GM19043 (cell line): ENCODE results near the gene MAP2K2.
"Not testable (repeated sequence)": the region's sequence is repeated elsewhere in the genome, so short reads cannot be mapped to it uniquely, and the experiment has no call there.

Experiments
- ATAC-seq: cut with Tn5 transposase; IDR thresholded peaks from one replicate; pipeline ENCODE4 v1.9.1; 2021; ENCODE audit warnings: low read depth; ENCODE audit not compliant: unreplicated experiment

The MAP2K2 gene

DNA sequence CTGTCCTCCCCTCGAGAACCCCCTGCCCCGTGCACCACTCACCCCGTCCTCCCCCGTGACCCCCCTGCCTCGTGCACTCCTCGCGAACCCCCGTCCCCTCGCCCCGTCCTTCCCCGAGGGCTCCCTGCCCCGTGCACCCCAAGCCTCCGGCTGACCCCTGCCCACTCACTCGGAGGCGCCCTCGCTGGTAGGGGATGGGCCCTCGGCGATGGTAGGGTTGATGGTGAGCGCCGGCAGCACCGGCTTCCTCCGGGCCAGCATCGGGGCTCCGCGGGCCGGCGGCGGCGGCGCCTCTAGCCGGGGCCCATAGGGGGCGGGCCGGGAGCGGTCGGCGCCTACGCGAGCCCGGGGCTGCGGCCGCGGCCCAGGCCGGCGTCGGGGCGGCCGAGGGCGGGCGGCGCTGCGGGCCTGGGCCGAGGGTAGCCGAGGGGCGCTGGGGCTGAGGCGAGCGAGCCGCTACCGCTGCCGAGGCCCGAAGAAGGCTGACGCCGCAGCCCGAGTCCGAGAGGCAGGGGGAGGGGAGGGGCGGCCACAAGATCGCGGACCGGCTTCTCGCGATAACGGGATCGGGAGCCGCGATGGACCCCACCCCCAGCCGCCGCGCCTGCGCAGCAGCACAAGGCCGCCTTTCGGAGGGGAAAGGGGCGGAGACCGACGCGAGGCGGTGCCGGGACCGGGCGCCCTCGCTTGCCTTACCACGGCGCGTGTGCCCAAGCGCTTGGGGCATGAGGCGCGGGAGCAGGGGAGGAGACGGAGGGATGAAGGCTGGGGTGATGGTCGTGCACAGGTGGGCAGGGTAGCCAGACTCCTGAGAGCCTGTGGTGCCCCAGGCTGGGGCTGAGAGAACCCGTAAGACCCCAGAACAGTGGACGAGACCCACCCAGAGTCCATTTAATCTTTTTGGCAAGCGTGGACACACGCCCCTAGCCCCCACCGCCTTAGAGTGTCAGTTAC lies at the start of gene MAP2K2:
TSS of gene MAP2K2 (minus strand) at position 508 of the 954 bp plus-strand sequence. CDS start at position 261, 247 bp downstream.
- ATAC-seq, result peak; percentile 68

DNA sequence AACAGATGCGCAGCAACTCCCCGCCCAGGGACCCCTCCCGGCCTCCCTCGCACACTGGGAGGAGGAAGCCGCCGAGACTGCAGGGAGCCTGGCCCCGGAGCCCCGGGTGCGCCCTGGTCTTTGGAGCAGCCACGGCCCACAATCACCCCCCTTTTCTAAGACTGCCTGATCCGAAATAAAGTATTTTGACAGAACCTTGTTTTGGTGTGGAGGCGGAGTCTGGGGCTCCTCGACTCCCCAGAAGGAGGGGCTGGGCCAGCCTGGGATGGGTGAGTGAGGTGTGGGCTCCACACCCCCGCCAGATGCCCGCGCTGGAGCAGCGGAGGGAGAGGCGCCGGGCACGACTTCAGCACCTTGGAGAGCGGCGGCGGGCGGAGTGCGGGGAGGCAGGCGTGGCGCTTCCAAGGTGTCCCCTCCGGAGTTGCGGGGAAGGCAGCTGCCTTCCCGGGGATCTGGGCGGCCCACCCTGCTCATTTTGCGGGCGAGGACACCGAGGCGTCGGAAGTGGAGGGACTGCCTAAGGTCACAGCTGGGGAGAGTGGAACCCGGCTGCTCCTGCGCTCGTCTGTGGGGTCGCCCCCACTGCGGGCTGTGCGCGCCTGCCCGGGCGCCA lies 49.0 kb upstream of the MAP2K2 start:
- no peak for ATAC-seq

DNA sequence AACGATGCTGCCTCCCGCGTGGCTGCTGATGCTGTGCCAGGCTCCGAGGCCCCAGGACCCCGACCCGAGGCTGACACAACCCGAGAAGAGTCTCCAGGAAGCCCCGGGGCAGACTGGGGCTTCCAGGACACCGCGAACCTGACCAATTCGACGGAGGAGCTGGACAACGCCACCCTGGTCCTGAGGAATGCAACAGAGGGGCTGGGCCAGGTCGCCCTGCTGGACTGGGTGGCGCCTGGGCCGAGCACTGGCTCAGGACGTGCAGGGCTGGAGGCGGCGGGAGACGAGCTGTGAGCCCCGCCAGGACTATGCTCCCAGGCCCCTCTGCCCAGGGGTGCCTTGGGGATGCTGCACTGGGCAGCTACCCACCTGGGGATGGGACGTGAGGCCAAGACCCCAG lies 47.8 kb upstream of the MAP2K2 start:
- ATAC-seq, result no peak

DNA sequence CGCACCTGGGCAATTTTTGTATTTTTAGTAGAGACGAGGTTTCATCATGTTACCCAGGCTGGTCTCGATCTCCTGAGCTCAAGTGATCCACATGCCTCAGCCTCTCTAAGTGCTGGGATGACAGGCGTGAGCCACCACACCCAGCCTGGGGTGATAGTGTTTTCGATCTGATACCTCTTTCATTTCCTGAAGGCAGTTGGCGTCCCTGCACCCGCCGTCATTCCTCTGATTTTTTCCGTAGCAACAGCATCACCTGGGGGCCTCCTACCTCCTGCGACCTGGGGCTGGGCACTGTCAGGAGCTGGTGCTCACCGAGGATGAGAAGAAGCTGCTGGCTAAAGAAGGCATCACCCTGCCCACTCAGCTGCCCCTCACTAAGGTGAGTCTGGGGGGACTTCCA lies 40.3 kb upstream of the MAP2K2 start:
- no peak for ATAC-seq

DNA sequence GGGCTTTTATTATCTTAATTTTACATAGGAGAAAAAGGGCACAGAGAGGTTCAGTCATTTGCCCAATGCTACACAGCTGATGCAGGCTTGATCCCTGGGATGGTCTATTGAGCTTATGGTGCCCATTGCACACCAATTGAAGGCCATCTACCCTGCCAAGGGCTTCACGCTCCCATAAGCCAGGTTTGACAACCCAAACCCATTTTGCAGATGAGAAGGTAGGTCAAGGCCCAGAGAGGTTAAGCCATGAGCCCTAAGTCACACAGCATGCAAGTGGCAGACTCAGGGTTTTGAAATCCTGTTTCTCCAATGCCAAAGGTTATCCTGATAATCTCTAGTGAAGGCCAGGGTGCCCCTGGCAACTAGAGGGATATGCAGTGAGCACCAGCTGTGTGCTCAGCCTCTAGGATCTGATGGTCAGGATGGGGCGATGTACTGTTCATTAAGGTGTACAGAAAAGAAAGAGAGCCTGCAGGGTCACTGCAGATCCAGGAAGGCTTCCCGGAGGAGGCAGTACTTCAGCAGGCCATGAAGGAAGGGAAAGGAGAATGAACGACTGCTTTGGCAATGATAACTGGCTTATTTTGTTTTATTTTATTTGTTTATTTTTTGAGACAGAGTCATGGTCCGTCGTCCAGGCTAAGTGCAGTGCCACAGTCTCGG lies 37.6 kb upstream of the MAP2K2 start:
- ATAC-seq, result no peak

DNA sequence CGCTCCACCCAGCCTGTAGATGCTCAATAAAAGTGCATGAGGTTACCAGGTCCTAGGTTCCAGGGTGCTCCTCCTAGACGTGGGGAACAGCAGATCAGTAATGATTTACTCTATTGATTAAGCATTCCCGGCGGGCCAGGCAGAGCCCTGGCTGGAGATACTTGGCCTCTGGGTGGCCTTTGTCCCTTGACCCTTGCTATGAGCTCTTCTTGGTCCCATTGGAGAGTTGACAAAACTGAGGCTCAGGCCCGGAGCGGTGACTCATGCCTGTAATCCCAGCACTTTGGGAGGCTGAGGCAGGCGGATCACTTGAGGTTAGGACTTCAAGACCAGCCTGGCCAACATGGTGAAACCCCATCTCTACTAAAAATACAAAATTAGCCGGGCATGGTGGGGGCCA lies 34.0 kb upstream of the MAP2K2 start:
- not testable (repeated sequence) for ATAC-seq

DNA sequence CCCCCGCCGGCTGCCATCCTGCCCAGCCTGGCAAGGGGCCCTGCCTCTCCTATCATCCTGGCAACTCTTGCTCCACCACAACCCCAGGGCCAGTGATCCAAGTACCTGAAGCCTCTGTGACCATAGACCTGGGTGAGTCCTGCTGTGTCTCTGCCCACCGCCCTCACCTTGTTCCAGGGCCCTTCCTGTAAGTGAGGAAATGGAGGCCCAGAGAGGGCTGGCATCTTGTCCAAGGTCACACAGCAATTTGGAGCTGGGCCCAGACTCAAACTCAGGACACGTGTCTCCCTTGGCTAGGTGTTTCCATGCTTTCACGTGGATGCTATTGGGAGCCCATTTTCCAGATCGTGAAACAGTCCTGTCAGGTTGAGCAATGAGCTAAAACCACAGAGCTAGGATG lies 33.2 kb upstream of the MAP2K2 start:
- no peak for ATAC-seq

DNA sequence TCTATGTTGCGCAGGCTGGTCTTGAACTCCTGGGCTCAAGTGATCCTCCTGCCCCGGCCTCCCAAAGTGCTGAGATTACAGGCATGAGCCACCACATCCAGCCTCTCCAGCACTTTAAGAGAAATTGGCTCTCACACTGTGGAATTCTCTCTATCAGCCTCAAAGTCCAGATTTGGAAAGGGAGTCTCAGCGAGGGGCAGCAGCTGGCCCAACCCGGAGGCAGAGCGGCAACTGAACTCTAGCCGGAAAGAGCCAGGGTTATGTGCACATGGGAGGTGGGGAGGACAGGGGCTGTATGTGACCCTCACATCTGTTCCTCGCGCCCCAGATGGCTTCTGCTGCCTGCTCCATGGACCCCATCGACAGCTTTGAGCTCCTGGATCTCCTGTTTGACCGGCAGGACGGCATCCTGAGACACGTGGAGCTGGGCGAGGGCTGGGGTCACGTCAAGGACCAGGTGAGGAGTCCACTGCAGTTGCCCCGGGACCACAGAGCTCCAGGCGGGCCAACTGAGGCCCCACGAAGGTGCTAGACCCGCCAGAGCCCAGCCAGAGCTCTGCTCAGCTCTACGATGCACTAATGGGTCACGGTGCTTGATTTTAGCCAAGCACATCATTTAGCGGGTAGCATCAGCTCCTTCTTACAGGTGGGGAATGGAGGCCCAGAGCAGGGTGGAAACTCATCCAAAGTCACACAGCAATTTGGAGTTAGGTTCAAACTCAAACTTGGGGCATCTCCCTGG lies 30.8 kb upstream of the MAP2K2 start:
- ATAC-seq, result no peak

DNA sequence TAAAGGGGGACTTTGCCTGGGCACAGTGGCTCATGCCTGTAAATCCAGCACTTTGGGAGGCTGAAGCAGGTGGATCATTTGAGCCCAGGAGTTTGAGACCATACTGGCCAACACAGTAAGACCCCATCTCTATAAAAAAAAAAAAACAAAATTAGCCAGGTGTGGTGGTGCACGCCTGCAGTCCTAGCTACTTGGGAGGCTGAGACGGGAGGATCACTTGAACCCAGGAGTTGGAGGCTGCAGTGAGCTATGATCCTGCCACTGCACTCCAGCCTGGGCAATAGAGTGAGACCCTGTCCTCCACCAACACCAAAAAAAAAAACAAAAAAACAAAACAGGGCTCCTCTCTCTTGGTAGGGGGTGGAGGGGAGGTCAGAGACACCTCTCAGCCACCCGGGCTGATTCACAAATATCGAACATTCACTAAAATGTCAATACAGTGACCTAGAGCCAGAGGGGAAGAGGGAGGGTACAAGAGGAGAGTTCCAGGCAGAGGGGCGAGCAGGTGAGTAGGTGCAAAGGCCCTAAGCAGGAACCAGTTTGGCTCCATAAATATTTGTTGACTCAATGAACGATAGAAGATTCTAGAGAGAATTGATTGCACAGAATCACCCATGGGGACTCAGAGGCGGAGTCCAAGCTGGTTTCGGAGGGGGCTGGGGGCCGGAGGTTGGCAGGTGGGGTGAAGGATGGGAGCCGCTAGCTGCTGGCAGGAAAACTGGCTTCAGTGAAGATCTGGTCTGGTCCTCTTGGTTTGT lies 28.5 kb upstream of the MAP2K2 start:
- ATAC-seq, result no peak

DNA sequence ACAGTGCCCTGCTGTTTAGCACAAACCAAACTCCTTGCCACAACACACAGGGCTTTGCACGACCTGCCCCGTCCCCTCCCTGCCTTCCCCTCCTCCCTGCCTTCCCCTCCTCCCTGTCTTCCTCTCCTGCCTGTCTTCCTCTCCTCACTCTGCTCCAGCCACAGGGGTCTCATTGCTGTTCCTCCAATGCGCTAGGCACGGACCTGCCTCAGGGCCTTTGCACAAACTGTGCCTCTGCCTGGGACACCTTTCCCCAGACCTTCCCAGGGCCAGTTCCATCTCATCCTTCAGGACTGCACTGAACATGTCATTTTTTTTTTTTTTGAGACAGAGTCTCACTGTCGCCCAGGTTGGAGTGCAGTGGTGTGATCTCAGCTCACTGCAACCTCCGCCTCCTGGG lies 27.7 kb upstream of the MAP2K2 start:
- no peak for ATAC-seq

DNA sequence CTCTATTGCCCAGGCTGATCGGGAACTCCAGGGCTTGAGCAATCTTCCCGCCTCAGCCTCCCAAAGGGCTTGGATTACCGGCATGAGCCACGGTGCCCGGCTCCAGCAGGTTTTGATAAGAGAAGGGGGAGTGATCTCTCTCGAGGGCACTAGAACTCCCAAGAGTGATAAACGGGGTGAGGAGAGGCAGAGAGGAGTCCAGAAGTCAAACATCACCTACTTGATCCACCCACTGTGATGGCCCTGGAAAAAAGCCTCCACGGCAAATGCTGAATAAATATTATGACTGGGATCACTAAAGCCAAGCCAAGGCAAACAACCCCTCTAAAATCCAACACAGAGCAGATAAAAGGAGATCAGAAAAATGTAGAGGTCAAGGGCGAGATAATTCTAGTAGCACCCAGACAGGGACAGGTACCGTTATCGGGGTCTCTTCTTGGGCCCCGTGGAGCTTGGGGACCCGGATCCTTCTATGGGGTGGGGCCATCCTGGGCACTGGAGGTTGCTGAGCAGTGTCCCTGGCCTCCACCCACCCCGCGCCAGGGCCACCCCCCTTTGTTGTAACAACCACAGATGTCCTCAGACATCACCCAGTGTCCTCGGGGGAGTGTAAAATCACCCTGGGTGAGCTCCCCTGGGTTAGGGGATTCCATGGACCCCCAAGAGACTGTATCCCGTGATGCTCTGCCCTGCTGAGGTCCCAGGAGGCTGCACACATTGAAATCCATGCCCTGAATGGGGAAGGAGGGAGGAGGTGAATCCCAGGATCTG lies 25.8 kb upstream of the MAP2K2 start:
- no peak for ATAC-seq

DNA sequence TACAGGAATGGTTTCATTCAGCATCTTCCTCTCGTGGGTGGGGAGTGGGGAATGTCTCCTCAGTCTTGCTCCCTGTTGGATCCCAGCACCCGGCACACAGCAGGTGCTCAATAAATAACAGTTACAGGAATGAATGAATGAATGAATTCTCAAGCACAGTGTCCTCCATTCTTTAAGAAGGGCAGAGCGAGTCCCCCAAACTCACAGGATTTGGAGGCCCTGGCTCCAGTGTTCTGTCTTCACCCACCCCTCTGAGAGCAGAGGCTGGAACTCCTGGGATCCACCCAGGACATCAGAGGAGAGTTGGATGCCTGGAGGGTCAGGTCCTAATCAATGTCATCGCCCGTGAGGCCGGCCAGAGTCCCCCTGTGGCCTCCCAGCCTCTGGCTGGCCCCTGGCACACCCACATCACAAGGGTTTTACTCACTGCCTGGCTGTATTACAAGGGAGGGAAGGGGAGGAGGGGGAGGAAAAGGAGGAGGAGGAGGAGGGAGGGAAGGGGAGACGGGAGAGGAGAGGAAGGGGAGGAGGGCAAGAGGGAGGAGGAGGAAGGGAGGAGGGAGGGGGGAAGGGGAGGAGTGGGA lies 20.8 kb upstream of the MAP2K2 start:
- no peak for ATAC-seq

DNA sequence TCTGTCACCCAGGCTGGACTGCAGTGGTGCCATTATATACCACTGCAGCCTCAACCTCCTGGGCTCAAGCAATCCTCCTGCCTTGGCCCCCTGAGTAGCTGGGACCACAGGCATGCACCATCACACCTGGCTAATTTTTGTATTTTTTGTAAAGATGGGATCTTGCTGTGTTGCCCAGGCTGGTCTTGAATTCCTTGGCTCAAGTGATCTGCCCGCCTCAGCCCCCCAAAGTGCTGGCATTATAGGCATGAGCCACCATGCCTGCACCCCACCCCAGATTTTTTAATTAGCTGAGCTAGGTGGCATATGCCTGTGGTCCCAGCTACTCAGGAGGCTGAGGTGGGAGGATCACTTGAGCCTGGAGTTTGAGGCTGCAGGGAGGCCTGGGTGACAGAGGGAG lies 19.0 kb upstream of the MAP2K2 start:
- not testable (repeated sequence) for ATAC-seq

DNA sequence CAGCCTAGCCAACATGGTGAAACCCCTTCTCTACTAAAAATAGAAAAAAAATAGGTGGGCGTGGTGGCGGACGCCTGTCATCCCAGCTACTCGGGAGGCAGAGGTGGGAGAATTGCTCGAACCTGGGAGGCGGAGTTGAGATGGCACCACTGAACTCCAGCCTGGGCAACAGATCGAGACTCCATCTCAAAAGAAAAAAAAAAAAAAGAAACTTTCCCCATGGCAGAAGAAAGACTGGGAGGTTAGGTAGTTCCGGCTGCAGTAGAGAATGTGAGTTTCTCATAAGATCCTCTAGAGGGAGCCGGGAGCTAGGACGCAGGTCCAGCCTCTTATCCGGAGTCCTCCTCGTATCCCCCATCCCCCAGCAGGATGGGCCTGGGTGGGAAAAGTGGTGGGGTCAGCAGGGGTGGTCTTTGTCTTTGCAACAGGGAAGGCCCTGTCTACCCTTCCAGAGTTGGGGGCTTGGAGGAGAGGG lies 16.4 kb upstream of the MAP2K2 start:
- no peak for ATAC-seq

DNA sequence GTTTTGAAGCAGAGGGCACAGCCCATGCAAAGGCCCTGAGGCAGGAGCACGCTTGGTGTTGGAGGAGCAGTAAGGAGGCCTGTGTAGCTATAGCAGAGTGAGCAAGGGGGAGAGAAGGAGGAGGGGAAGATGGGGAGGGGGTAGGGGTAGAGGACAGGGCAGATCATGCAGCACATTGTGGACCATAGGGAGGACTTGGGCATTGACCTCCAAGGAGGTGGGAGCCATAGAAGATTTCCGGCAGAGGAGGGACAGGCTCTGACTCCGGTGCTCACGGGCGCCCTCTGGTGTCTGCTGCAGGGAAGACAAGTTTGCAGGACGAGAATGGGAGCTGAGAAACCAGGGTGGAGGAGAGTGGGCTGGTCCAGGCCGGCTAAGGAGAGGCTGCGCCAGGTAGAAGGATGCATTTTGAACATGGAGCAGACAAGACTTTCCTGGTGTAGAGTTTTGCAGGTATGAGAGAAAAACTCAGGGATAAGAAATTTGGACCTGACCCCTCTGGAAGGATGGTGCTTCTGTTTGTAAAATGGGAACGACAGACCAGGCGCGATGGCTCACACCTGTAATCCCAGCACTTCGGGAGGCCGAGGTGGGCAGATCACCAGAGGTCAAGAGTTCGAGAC lies 15.8 kb upstream of the MAP2K2 start:
- ATAC-seq, result no peak

DNA sequence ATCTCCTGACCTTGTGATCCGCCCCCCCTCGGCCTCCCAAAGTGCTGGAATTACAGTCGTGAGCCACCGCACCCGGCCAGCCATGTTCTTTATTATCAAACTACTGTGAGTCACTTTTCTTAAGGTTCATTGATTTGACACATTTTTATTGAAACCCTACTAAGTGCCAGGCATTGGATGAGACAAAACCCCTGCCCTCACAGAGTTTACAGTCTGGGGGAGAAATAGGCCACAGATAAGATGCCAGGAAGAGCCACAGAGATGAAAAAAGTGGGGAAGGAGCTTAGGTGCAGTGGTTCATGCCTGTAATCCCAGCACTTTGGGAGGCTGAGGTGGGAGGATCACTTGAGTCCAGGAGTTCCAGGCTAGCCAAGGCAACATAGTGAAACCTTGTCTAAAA lies 14.5 kb upstream of the MAP2K2 start:
- no peak for ATAC-seq

DNA sequence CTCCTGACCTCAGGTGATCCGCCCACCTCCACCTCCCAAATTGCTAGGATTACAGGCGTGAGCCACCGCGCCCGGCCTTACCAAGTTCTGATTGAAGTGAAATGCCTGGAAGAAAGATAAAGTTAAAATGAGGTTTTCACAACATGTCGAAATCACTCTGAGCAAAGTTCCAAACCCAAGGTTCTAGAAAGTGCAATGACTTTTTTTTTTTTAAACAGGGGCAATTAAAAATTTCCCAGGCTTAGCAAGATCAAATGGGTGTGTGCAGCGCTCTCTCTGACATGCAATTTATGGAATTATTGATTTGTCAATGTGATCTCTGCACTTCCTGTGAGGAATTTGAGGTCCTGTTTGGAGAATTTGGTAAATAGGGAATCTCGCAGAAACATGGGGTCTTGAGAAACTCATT lies 12.8 kb upstream of the MAP2K2 start:
- no peak for ATAC-seq

DNA sequence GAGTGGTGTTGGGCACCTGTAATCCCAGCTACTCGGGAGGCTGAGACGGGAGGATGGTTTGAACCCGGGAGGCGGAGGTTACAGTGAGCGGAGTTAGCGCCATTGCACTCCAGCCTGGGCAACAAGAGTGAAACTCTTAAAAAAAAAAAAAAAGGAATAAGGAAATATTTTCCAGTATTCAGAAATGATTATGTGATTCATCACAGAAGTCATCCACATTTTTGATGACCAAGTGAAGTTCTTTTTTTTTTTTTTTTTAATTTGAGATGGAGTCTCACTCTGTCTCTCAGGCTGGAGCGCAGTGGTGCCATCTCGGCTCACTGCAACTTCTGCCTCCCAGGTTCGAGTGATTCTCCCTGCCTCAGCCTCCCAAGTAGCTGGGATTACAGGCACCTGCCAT lies 11.5 kb upstream of the MAP2K2 start:
- not testable (repeated sequence) for ATAC-seq
